GM19324 (cell line): ENCODE measurements around the gene PHF3.
A peak's percentile ranks its signal among the peaks of the same experiment; 100 is the strongest.

Experiments used
- ATAC-seq: cut with Tn5 transposase; IDR thresholded peaks from one replicate; pipeline ENCODE4 v1.9.1; 2021; ENCODE audit warnings: mild to moderate bottlenecking, moderate library complexity; ENCODE audit not compliant: unreplicated experiment, low FRiP score

Gene PHF3

GRCh38 chr6:63635588-63636517 is at the start of gene PHF3:
TSS of gene PHF3 (plus strand) at chr6:63635802. CDS start at chr6:63646552, 10,750 bp downstream.
- ATAC-seq, result peak; percentile 94

GRCh38 chr6:63589952-63590411 is 45.6 kb upstream of the PHF3 start:
- no peak for ATAC-seq

GRCh38 chr6:63592886-63593285 is 42.7 kb upstream of the PHF3 start:
- ATAC-seq, result no peak

- no peak for ATAC-seq
Observed at GRCh38 chr6:63597141-63598048, 38.2 kb upstream of the PHF3 start.

- ATAC-seq, result peak; percentile 100
Observed at GRCh38 chr6:63598049-63599036, 37.3 kb upstream of the PHF3 start.

GRCh38 chr6:63599243-63599642 is 36.4 kb upstream of the PHF3 start:
- no peak for ATAC-seq

- ATAC-seq, result no peak
Observed at GRCh38 chr6:63600136-63600535, 35.5 kb upstream of the PHF3 start.

- ATAC-seq, result no peak
Observed at GRCh38 chr6:63609231-63609630, 26.4 kb upstream of the PHF3 start.

GRCh38 chr6:63610944-63611343 is 24.7 kb upstream of the PHF3 start:
- ATAC-seq, result no peak

GRCh38 chr6:63611560-63611959 is 24.0 kb upstream of the PHF3 start:
- no peak for ATAC-seq

- no peak for ATAC-seq
Observed at GRCh38 chr6:63615590-63615989, 20.0 kb upstream of the PHF3 start.

GRCh38 chr6:63624091-63624490 is 11.5 kb upstream of the PHF3 start:
- ATAC-seq, result no peak

GRCh38 chr6:63630466-63630865 is 5.1 kb upstream of the PHF3 start:
- ATAC-seq, result no peak

- no peak for ATAC-seq
Observed at GRCh38 chr6:63634630-63635029, 972 bp upstream of the PHF3 start.

GRCh38 chr6:63635215-63635587 is 401 bp upstream of the PHF3 start:
- peak; percentile 19 for ATAC-seq

GRCh38 chr6:63636518-63637021 is 968 bp downstream of the PHF3 start:
- no peak for ATAC-seq

- no peak for ATAC-seq
Observed at GRCh38 chr6:63637865-63638445, 2.4 kb downstream of the PHF3 start.

- no peak for ATAC-seq
Observed at GRCh38 chr6:63640062-63640461, 4.5 kb downstream of the PHF3 start.

GRCh38 chr6:63643862-63644261 is 8.3 kb downstream of the PHF3 start:
- ATAC-seq, result no peak
